ENCODE results near the gene IGFBP2.

IGFBP2 gene

DNA sequence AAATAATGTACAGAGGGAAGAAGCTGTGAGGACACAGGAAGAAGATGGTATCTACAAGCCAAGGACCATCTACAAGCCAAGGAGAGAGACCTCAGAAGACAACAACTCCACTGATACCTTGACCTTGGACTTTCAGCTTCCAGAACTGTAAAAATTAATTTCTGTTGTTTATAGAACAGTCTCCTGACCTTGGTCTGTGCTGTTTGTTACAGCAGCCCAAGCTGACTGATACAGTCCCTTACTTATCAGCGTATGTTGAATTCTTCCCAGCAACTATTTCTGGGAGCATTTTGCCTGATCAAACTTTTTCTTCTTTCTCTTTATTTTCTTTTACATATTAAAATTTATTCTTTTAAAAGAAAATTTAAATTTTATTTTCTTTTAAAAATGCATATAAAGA, 47.8 kb upstream of the IGFBP2 start:
- H3K9ac ChIP-seq (ENCODE audit: low read length): no peak overlapping the region
- no peak for TF ChIP-seq EZH2phosphoT487 (conservative IDR thresholded peaks at IDR 0.05; ENCODE audit: low read length)
- TF ChIP-seq, protein P1, sequence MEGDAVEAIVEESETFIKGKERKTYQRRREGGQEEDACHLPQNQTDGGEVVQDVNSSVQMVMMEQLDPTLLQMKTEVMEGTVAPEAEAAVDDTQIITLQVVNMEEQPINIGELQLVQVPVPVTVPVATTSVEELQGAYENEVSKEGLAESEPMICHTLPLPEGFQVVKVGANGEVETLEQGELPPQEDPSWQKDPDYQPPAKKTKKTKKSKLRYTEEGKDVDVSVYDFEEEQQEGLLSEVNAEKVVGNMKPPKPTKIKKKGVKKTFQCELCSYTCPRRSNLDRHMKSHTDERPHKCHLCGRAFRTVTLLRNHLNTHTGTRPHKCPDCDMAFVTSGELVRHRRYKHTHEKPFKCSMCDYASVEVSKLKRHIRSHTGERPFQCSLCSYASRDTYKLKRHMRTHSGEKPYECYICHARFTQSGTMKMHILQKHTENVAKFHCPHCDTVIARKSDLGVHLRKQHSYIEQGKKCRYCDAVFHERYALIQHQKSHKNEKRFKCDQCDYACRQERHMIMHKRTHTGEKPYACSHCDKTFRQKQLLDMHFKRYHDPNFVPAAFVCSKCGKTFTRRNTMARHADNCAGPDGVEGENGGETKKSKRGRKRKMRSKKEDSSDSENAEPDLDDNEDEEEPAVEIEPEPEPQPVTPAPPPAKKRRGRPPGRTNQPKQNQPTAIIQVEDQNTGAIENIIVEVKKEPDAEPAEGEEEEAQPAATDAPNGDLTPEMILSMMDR (IDR thresholded peaks at IDR 0.05; ENCODE audit: insufficient read depth, low read length, poor library complexity, severe bottlenecking): no peak
- no peaks in the 10 kb centered on the region for H3K36me3 ChIP-seq (ENCODE audit: low read length)
- no peaks in the 10 kb centered on the region for H3K9me3 ChIP-seq (ENCODE audit: insufficient read depth, low read length)
- H2AFZ ChIP-seq (ENCODE audit: low read depth, low read length, severe bottlenecking): no peak overlapping the region
- H3K4me2 ChIP-seq (ENCODE audit: low read depth, low read length, poor library complexity, severe bottlenecking): no peak overlapping the region
- no peaks in the 10 kb centered on the region for H3K27me3 ChIP-seq (ENCODE audit: low read length)
- no peak overlapping the region for H3K4me3 ChIP-seq (ENCODE audit: insufficient read depth, low read length, poor library complexity, severe bottlenecking)
- no peaks in the 10 kb centered on the region for H3K79me2 ChIP-seq (ENCODE audit: insufficient read depth, low read length)
- H3F3A ChIP-seq (ENCODE audit: insufficient read depth): no peaks in the 10 kb centered on the region
- H4K20me1 ChIP-seq (ENCODE audit: low read depth, low read length): no peaks in the 10 kb centered on the region
- H3K27ac ChIP-seq (ENCODE audit: low read depth, low read length): no peak overlapping the region
- no peaks in the 10 kb centered on the region for H3K9me2 ChIP-seq (replicated peaks; ENCODE audit: insufficient read depth, low read length)

DNA sequence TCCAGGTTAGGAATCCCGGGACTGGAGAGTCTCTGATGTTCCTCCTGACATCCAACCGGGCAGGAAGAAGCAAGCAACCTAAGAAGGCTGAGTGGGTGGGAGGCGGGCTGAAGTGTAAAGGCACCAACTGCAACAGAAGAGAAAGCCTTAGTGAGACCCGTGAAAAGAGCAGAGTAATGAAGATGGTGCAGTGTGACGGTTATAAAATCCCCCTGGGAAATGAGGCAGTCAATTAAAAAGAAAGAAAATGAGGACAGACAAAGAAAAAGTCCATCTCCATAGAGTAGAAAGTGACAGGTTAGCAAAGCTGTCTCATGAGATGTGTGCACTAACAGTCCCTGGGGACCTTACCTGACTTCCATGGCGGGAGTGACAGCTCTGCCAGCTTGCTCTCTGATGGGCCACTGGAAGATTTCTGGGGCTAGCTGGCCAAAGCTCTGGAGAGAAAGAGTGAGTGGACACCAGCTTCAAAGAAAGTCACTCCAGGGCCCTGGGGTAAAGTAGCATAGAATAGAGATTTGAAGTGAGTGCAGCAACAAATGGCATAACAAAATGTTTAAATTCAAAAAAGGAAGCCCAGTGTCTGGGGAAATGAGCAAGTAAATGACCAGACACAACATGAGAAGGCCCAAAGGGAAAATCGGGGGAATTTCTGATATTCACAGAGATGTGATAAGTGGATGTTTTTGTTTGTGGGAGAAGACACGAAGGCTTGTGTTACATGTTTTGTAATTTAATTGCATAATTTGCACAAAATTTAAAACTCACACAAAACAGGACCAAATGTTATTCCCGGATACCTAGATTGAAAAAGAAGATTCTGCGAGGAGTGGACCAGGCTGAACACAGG, 44.1 kb upstream of the IGFBP2 start:
- Histone ChIP-seq H3K4me3 (ENCODE audit: insufficient read depth, low read length, poor library complexity, severe bottlenecking) (no peak overlapping the region), H3F3A (ENCODE audit: insufficient read depth) (no peaks in the 10 kb centered on the region), H4K20me1 (ENCODE audit: low read depth, low read length) (no peaks in the 10 kb centered on the region), H3K9ac (ENCODE audit: low read length) (no peak overlapping the region), H3K27me3 (ENCODE audit: low read length) (no peaks in the 10 kb centered on the region), H3K9me3 (ENCODE audit: insufficient read depth, low read length) (no peaks in the 10 kb centered on the region), H3K79me2 (ENCODE audit: insufficient read depth, low read length) (no peaks in the 10 kb centered on the region), H2AFZ (ENCODE audit: low read depth, low read length, severe bottlenecking) (no peak overlapping the region), H3K27ac (ENCODE audit: low read depth, low read length) (no peak overlapping the region), H3K9me2 (replicated peaks; ENCODE audit: insufficient read depth, low read length) (no peaks in the 10 kb centered on the region), H3K4me2 (ENCODE audit: low read depth, low read length, poor library complexity, severe bottlenecking) (no peak overlapping the region), H3K36me3 (ENCODE audit: low read length) (no peaks in the 10 kb centered on the region)
- TF ChIP-seq, protein P1 (IDR thresholded peaks at IDR 0.05; ENCODE audit: insufficient read depth, low read length, poor library complexity, severe bottlenecking): no peak
- TF ChIP-seq EZH2phosphoT487 (conservative IDR thresholded peaks at IDR 0.05; ENCODE audit: low read length): no peak

DNA sequence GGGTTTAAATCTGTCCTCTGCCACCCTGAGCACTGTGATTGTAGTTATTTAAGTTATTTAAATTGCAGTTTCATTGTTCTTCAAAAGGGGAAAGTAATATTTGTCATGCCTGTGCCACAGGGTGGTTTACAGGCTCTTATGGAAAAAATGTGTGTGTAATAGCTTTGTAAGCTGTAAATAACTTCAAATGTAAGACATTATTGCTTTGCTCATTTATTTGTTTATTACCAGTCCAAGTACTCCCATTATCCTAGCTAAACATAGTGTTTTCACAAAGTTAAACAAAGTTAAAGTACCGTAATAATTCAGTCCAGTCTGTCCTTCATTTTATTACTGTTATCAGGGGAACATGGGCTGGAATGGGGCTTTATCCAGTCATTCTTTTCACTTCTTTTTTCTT, 43.4 kb upstream of the IGFBP2 start:
- Histone ChIP-seq H3K4me2 (ENCODE audit: low read depth, low read length, poor library complexity, severe bottlenecking) (no peak overlapping the region), H3K9me2 (replicated peaks; ENCODE audit: insufficient read depth, low read length) (no peaks in the 10 kb centered on the region), H4K20me1 (ENCODE audit: low read depth, low read length) (no peaks in the 10 kb centered on the region), H3F3A (ENCODE audit: insufficient read depth) (no peaks in the 10 kb centered on the region), H3K27ac (ENCODE audit: low read depth, low read length) (no peak overlapping the region), H3K9me3 (ENCODE audit: insufficient read depth, low read length) (no peaks in the 10 kb centered on the region), H3K27me3 (ENCODE audit: low read length) (no peaks in the 10 kb centered on the region), H3K9ac (ENCODE audit: low read length) (no peak overlapping the region), H2AFZ (ENCODE audit: low read depth, low read length, severe bottlenecking) (no peak overlapping the region), H3K4me3 (ENCODE audit: insufficient read depth, low read length, poor library complexity, severe bottlenecking) (no peak overlapping the region), H3K36me3 (ENCODE audit: low read length) (no peaks in the 10 kb centered on the region), H3K79me2 (ENCODE audit: insufficient read depth, low read length) (no peaks in the 10 kb centered on the region)
- TF ChIP-seq, protein P1 (IDR thresholded peaks at IDR 0.05; ENCODE audit: insufficient read depth, low read length, poor library complexity, severe bottlenecking): no peak
- TF ChIP-seq EZH2phosphoT487 (conservative IDR thresholded peaks at IDR 0.05; ENCODE audit: low read length): no peak
